NCI-H446 treated with DMSO at 0.1 percent for 48 hours (cell line): ENCODE results near the gene OR52J3.

Source experiments
- DNase-seq: peaks from one replicate; lab custom pipeline; 2025; lab: John Stamatoyannopoulos, UW

Gene OR52J3

GRCh38 chr11:5096011-5096410 lies 49.7 kb downstream of the OR52J3 start:
- DNase-seq: no peak
